IMR-90 (cell line): ENCODE measurements around the gene ZNF774. TPM values are rescaled to one million over a fixed set of nuclear protein-coding genes. Genes with fewer than 3 reads are reported as not detected.

Experiments
- ATAC-seq: fragments of 200-7000 bp; cut with Tn5 transposase; 2 replicates; pipeline ENCODE4 v1.9.1; 2020; ENCODE audit warnings: low read depth, mild to moderate bottlenecking, moderate library complexity
- BruUV-seq: library from RNA; stranded (reverse); fragments of 400-500 nt; replicated peaks from 2 replicates; lab custom pipeline; 2021; lab: Mats Ljungman, UMichigan
- CTCF ChIA-PET: fragments of 300-600 bp; formaldehyde crosslinking; extraction: SDS; loops from one replicate; lab custom pipeline; 2021; ENCODE audit warnings: antibody characterized with exemption; lab: Yijun Ruan, JAX
- POLR2A ChIA-PET: fragments of 300-600 bp; sonication (Branson Sonifier 250); formaldehyde crosslinking; loops from one replicate; lab custom pipeline; 2022; ENCODE audit warnings: antibody characterized with exemption; ENCODE audit not compliant: unreplicated experiment; lab: Charles Lee
- DNase-seq: peaks from one replicate; pipeline ENCODE4 v3.0.0; 2013
- H2AFZ ChIP-seq: replicated peaks from 2 replicates; pipeline ENCODE3; 2013; ENCODE audit warnings: low read length, mild to moderate bottlenecking; ENCODE audit not compliant: poor library complexity
- H2AK5ac ChIP-seq: 2 replicates; pipeline ENCODE4 v1.6.1; 2013; ENCODE audit warnings: low read depth, low read length, inconsistent platforms
- H2AK9ac ChIP-seq: replicated peaks from 2 replicates; pipeline ENCODE3; 2013; ENCODE audit warnings: mild to moderate bottlenecking, low read depth, low read length, moderate library complexity; ENCODE audit not compliant: poor library complexity
- H2BK120ac ChIP-seq: 2 replicates; pipeline ENCODE4 v1.6.1; 2013; ENCODE audit warnings: low read depth, low read length, inconsistent platforms
- H2BK15ac ChIP-seq: 3 replicates; pipeline ENCODE4 v1.6.1; 2013; ENCODE audit warnings: low read depth, low read length, inconsistent platforms
- H2BK20ac ChIP-seq: 2 replicates; pipeline ENCODE4 v1.6.1; 2013; ENCODE audit warnings: low read depth, mild to moderate bottlenecking, inconsistent platforms, low read length, moderate library complexity
- H2BK5ac ChIP-seq: 2 replicates; pipeline ENCODE4 v1.6.1; 2013; ENCODE audit warnings: mild to moderate bottlenecking, low read depth, low read length, inconsistent platforms; ENCODE audit not compliant: poor library complexity, severe bottlenecking
- H3K14ac ChIP-seq: replicated peaks from 2 replicates; pipeline ENCODE4 v1.6.1; 2013; ENCODE audit warnings: low read depth, low read length, inconsistent platforms
- H3K18ac ChIP-seq: 2 replicates; pipeline ENCODE4 v1.6.1; 2013; ENCODE audit warnings: low read depth, low read length, control low read depth
- H3K23ac ChIP-seq: 2 replicates; pipeline ENCODE4 v1.6.1; 2013; ENCODE audit warnings: low read depth, low read length, inconsistent platforms
- H3K27ac ChIP-seq: 2 replicates; pipeline ENCODE4 v1.5.1; 2013; ENCODE audit warnings: mild to moderate bottlenecking, control low read depth, low read length; ENCODE audit not compliant: insufficient read depth
- H3K27me3 ChIP-seq: 2 replicates; pipeline ENCODE4 v1.6.1; 2013; ENCODE audit warnings: low read length; ENCODE audit not compliant: control insufficient read depth, insufficient read depth
- H3K36me3 ChIP-seq: 2 replicates; pipeline ENCODE4 v1.6.1; 2013; ENCODE audit warnings: low read length, mixed read lengths; ENCODE audit not compliant: control insufficient read depth, insufficient read depth
- H3K4ac ChIP-seq: 2 replicates; pipeline ENCODE4 v1.6.1; 2013; ENCODE audit warnings: low read depth, low read length, inconsistent platforms
- H3K4me1 ChIP-seq: 2 replicates; pipeline ENCODE4 v1.6.1; 2013; ENCODE audit warnings: low read length, mixed read lengths; ENCODE audit not compliant: control insufficient read depth, insufficient read depth
- H3K4me2 ChIP-seq: 2 replicates; pipeline ENCODE4 v1.6.1; 2013; ENCODE audit warnings: low read depth, mild to moderate bottlenecking, control low read depth, low read length, moderate library complexity
- H3K4me3 ChIP-seq: 2 replicates; pipeline ENCODE4 v1.5.1; 2013; ENCODE audit warnings: low read depth, mild to moderate bottlenecking, control low read depth, low read length, moderate library complexity; ENCODE audit not compliant: insufficient read depth
- H3K56ac ChIP-seq: 2 replicates; pipeline ENCODE4 v1.6.1; 2013; ENCODE audit warnings: low read length, inconsistent platforms; ENCODE audit not compliant: insufficient read depth; ENCODE audit errors: extremely low read depth
- H3K79me1 ChIP-seq, 2 experiments: 2 replicates each; pipeline ENCODE4 v1.6.1; 2013; ENCODE audit warnings: low read length in 2 of 2, inconsistent platforms in 1 of 2, low read depth in 1 of 2
- H3K9ac ChIP-seq: 2 replicates; pipeline ENCODE4 v1.6.1; 2013; ENCODE audit warnings: low read depth, low read length, control low read depth
- H3K9me1 ChIP-seq: 2 replicates; pipeline ENCODE4 v1.6.1; 2013; ENCODE audit warnings: low read length, inconsistent platforms; ENCODE audit not compliant: insufficient read depth
- H3K9me3 ChIP-seq: 2 replicates; pipeline ENCODE4 v1.6.1; 2013; ENCODE audit warnings: low read length; ENCODE audit not compliant: control insufficient read depth, insufficient read depth
- H4K20me1 ChIP-seq: 2 replicates; pipeline ENCODE4 v1.6.1; 2013; ENCODE audit warnings: low read length, inconsistent platforms; ENCODE audit not compliant: insufficient read depth
- H4K5ac ChIP-seq: 2 replicates; pipeline ENCODE4 v1.6.1; 2013; ENCODE audit warnings: mild to moderate bottlenecking, low read depth, low read length, control low read depth
- H4K8ac ChIP-seq, 2 experiments: 2 replicates each; pipeline ENCODE4 v1.6.1; 2013; ENCODE audit warnings: low read depth in 2 of 2, low read length in 2 of 2, control low read depth in 1 of 2, inconsistent platforms in 1 of 2
- H4K91ac ChIP-seq: 2 replicates; pipeline ENCODE4 v1.6.1; 2013; ENCODE audit warnings: low read depth, low read length, inconsistent platforms; ENCODE audit not compliant: insufficient read depth
- CEBPB ChIP-seq: IDR thresholded peaks from 2 replicates; pipeline ENCODE4 v1.6.1; 2012; ENCODE audit warnings: low read depth, low read length, improper control_type of control experiment
- MAFK ChIP-seq: IDR thresholded peaks from 2 replicates; pipeline ENCODE4 v1.6.1; 2012; ENCODE audit warnings: low read depth, low read length, improper control_type of control experiment
- MAZ ChIP-seq: IDR thresholded peaks from 2 replicates; pipeline ENCODE4 v1.6.1; 2012; ENCODE audit warnings: low read depth, mild to moderate bottlenecking, low read length, improper control_type of control experiment, moderate library complexity, borderline replicate concordance
- POLR2A ChIP-seq: IDR thresholded peaks from 2 replicates; pipeline ENCODE4 v1.6.1; 2012; ENCODE audit warnings: mild to moderate bottlenecking, low read depth, low read length
- RCOR1 ChIP-seq: IDR thresholded peaks from 2 replicates; pipeline ENCODE4 v1.6.1; 2012; ENCODE audit warnings: mild to moderate bottlenecking, low read length, improper control_type of control experiment; ENCODE audit not compliant: insufficient replicate concordance
- SMC3 ChIP-seq: fragments of 150-350 bp; IDR thresholded peaks from 2 replicates; pipeline ENCODE4 v1.6.1; 2016; ENCODE audit warnings: low read depth, mild to moderate bottlenecking, antibody characterized with exemption, low read length, moderate library complexity
- WGBS, 2 experiments: methylation state at CpG; one replicate each; pipeline versions ENCODE4 v1.1.5 to v1.1.7; 2013; ENCODE audit warnings: missing lambda C conversion rate in 2 of 2; ENCODE audit not compliant: insufficient read length in 1 of 2; ENCODE audit errors: extremely low coverage in 2 of 2; 5-methylcytosine and 5-hydroxymethylcytosine counted together
- dilution Hi-C: fragments of 300-500 bp; cut with HindIII; formaldehyde crosslinking; loops from one replicate; pipeline ENCODE4 v1.14.3; 2018; ENCODE audit warnings: low sequenced_read_pairs; ENCODE audit not compliant: unreplicated experiment
- in situ Hi-C: fragments of 300-500 bp; cut with MboI; formaldehyde crosslinking; loops from 3 replicates; pipeline ENCODE4 v1.14.3; 2019; ENCODE audit warnings: low sequenced_read_pairs, inconsistent platforms, mixed read lengths
- intact Hi-C: fragments of 100-400 bp; cut with micrococcal nuclease; formaldehyde crosslinking; loops from 2 replicates; pipeline ENCODE4 v1.10.0; 2022
- polyA plus RNA-seq, 3 experiments: library from polyadenylated mRNA; depleted of rRNA; stranded (reverse); fragments of >200 nt; gene quantifications; 2 replicates each; pipeline ENCODE4 v1.2.3, GENCODE V29; 2012; ENCODE audit warnings: low replicate concordance in 1 of 3
- total RNA-seq: library from RNA; depleted of rRNA; stranded (reverse); fragments of >200 nt; gene quantifications from 2 replicates; pipeline ENCODE4 v1.2.3, GENCODE V29; 2012
- TF ChIP-seq, protein P1 (sequence below): conservative IDR thresholded peaks from 2 replicates; pipeline ENCODE4 v1.5.1; 2012; ENCODE audit warnings: mild to moderate bottlenecking, low read depth, low read length, improper control_type of control experiment

ZNF774 gene
- total and polyA plus RNA-seq, 2 of the 4 experiments (the other 2 are of a cell fraction), result 0.91 to 1.1 TPM

GRCh38 chr15:90405055-90405607 is 53.0 kb downstream of the ZNF774 start:
- DNase-seq, result no peak
- H3K14ac ChIP-seq, result no peak overlapping the region
- no peak overlapping the region for H2AK5ac ChIP-seq
- H3K9me1 ChIP-seq, result peaks cover 9% of the 10 kb centered on the region
- BruUV-seq, result no TSS peak
- ChIA-PET POLR2A (no interaction called here), CTCF (no interaction called here)
- H3K4ac ChIP-seq, result no peak overlapping the region
- H3K23ac ChIP-seq, result no peak overlapping the region; the same call in 1 of the 2 replicates
- in situ Hi-C loops (no loop called here), dilution Hi-C loops (no loop called here), intact Hi-C loops (no loop called here)
- no peak overlapping the region for H3K4me3 ChIP-seq
- H3K9ac ChIP-seq, result no peak overlapping the region
- H3K27me3 ChIP-seq, result no peaks in the 10 kb centered on the region
- peaks cover 22% of the 10 kb centered on the region for H3K4me1 ChIP-seq
- no peak overlapping the region for H3K18ac ChIP-seq
- H2BK20ac ChIP-seq, result no peak overlapping the region
- H2AFZ ChIP-seq, result no peak overlapping the region
- H4K5ac ChIP-seq, result no peak overlapping the region
- ATAC-seq, result no peak
- no peak overlapping the region for H2AK9ac ChIP-seq
- H3K9me3 ChIP-seq, result no peaks in the 10 kb centered on the region
- H2BK120ac ChIP-seq, result no peak overlapping the region
- peaks cover 72% of the 10 kb centered on the region for H4K20me1 ChIP-seq
- H4K8ac ChIP-seq, result no peak overlapping the region
- peaks cover 12 to 63% of the 10 kb centered on the region in 2 experiments for H3K79me1 ChIP-seq
- no peak overlapping the region for H3K4me2 ChIP-seq
- no peak overlapping the region for H4K91ac ChIP-seq
- no peak overlapping the region for H3K56ac ChIP-seq
- WGBS, 2 experiments, result 33% methylated on average over 1 of the region's 3 CpGs; no CpG with 5 or more reads in 1 of the 2 experiments
- no peak overlapping the region for H2BK15ac ChIP-seq
- H2BK5ac ChIP-seq, result no peak overlapping the region
- H3K36me3 ChIP-seq, result peaks cover 2% of the 10 kb centered on the region; the same call in 1 of the 2 replicates
- no peak overlapping the region for H3K27ac ChIP-seq
- TF ChIP-seq CEBPB (no peak), MAZ (no peak), RCOR1 (no peak), MAFK (no peak), SMC3 (no peak), POLR2A (no peak)
- TF ChIP-seq, protein P1, sequence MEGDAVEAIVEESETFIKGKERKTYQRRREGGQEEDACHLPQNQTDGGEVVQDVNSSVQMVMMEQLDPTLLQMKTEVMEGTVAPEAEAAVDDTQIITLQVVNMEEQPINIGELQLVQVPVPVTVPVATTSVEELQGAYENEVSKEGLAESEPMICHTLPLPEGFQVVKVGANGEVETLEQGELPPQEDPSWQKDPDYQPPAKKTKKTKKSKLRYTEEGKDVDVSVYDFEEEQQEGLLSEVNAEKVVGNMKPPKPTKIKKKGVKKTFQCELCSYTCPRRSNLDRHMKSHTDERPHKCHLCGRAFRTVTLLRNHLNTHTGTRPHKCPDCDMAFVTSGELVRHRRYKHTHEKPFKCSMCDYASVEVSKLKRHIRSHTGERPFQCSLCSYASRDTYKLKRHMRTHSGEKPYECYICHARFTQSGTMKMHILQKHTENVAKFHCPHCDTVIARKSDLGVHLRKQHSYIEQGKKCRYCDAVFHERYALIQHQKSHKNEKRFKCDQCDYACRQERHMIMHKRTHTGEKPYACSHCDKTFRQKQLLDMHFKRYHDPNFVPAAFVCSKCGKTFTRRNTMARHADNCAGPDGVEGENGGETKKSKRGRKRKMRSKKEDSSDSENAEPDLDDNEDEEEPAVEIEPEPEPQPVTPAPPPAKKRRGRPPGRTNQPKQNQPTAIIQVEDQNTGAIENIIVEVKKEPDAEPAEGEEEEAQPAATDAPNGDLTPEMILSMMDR, result no peak
